ENCODE results near the gene TCTN2.

Gene TCTN2

GRCh38 chr12:123670882-123671728, at the start of gene TCTN2:
Gene TCTN2 (plus strand): TSS chr12:123671113. CDS start chr12:123671241, 128 bp downstream.
- H3K4me3 ChIP-seq (ENCODE audit: low read depth, low read length) = peak within 1 kb of the TSS; percentile 92
- DNase-seq (ENCODE audit: low read depth) = peak; percentile 67

GRCh38 chr12:123621619-123622530, 49.0 kb upstream of the TCTN2 start:
- no peak for DNase-seq (ENCODE audit: low read depth)
- H3K4me3 ChIP-seq (ENCODE audit: low read depth, low read length) = no peak overlapping the region

- peak within 1 kb of the TSS; percentile 99 for H3K4me3 ChIP-seq (ENCODE audit: low read depth, low read length)
- DNase-seq (ENCODE audit: low read depth) = peak; percentile 81
Measured at GRCh38 chr12:123633379-123634141, 37.4 kb upstream of the TCTN2 start, which contains the start of the genes EIF2B1 and GTF2H3. Gene EIF2B1 (minus strand): TSS chr12:123633686. CDS start chr12:123633557, 129 bp downstream. Gene GTF2H3 (plus strand): TSS chr12:123633829. CDS start chr12:123633860, 31 bp downstream.

- peak overlapping the region; percentile 99 for H3K4me3 ChIP-seq (ENCODE audit: low read depth, low read length)
- no peak for DNase-seq (ENCODE audit: low read depth)
Measured at GRCh38 chr12:123634142-123634561, 36.8 kb upstream of the TCTN2 start.

- no peak overlapping the region for H3K4me3 ChIP-seq (ENCODE audit: low read depth, low read length)
- DNase-seq (ENCODE audit: low read depth) = no peak
Measured at GRCh38 chr12:123643911-123644310, 27.0 kb upstream of the TCTN2 start.

- no peak overlapping the region for H3K4me3 ChIP-seq (ENCODE audit: low read depth, low read length)
- DNase-seq (ENCODE audit: low read depth) = no peak
Measured at GRCh38 chr12:123645380-123645779, 25.5 kb upstream of the TCTN2 start.

GRCh38 chr12:123645878-123646277, 25.0 kb upstream of the TCTN2 start:
- DNase-seq (ENCODE audit: low read depth) = no peak
- no peak overlapping the region for H3K4me3 ChIP-seq (ENCODE audit: low read depth, low read length)

GRCh38 chr12:123648401-123648800, 22.5 kb upstream of the TCTN2 start:
- DNase-seq (ENCODE audit: low read depth) = no peak
- H3K4me3 ChIP-seq (ENCODE audit: low read depth, low read length) = no peak overlapping the region

GRCh38 chr12:123654129-123654701, 16.7 kb upstream of the TCTN2 start:
- no peak overlapping the region for H3K4me3 ChIP-seq (ENCODE audit: low read depth, low read length)
- DNase-seq (ENCODE audit: low read depth) = no peak

- no peak overlapping the region for H3K4me3 ChIP-seq (ENCODE audit: low read depth, low read length)
- no peak for DNase-seq (ENCODE audit: low read depth)
Measured at GRCh38 chr12:123655420-123655819, 15.5 kb upstream of the TCTN2 start.

GRCh38 chr12:123656392-123656791, 14.5 kb upstream of the TCTN2 start:
- H3K4me3 ChIP-seq (ENCODE audit: low read depth, low read length) = no peak overlapping the region
- DNase-seq (ENCODE audit: low read depth) = no peak

- no peak overlapping the region for H3K4me3 ChIP-seq (ENCODE audit: low read depth, low read length)
- DNase-seq (ENCODE audit: low read depth) = no peak
Measured at GRCh38 chr12:123657211-123657610, 13.7 kb upstream of the TCTN2 start.

- no peak overlapping the region for H3K4me3 ChIP-seq (ENCODE audit: low read depth, low read length)
- peak; percentile 65 for DNase-seq (ENCODE audit: low read depth)
Measured at GRCh38 chr12:123659996-123660727, 10.8 kb upstream of the TCTN2 start.

- DNase-seq (ENCODE audit: low read depth) = no peak
- H3K4me3 ChIP-seq (ENCODE audit: low read depth, low read length) = no peak overlapping the region
Measured at GRCh38 chr12:123667771-123668170, 3.1 kb upstream of the TCTN2 start.

GRCh38 chr12:123671876-123672275, 963 bp downstream of the TCTN2 start:
- peak; percentile 3 for DNase-seq (ENCODE audit: low read depth)

GRCh38 chr12:123675436-123675835, 4.5 kb downstream of the TCTN2 start:
- no peak for DNase-seq (ENCODE audit: low read depth)
- no peak overlapping the region for H3K4me3 ChIP-seq (ENCODE audit: low read depth, low read length)

More at GRCh38 chr12:123671876-123672275, 963 bp downstream of the TCTN2 start:
- peak overlapping the region; percentile 92 for H3K4me3 ChIP-seq (ENCODE audit: low read depth, low read length)

- H3K4me3 ChIP-seq (ENCODE audit: low read depth, low read length) = no peak overlapping the region
- DNase-seq (ENCODE audit: low read depth) = no peak
Measured at GRCh38 chr12:123676616-123677320, 5.9 kb downstream of the TCTN2 start.

- H3K4me3 ChIP-seq (ENCODE audit: low read depth, low read length) = no peak overlapping the region
- no peak for DNase-seq (ENCODE audit: low read depth)
Measured at GRCh38 chr12:123678981-123679380, 8.1 kb downstream of the TCTN2 start.

All from skeletal muscle cell (primary cell).